Thyroid gland (tissue), 4 donors: ENCODE measurements around the gene RGL3.

ENCODE experiments used
- CTCF ChIP-seq, 6 experiments: fragments of 200-600 bp in 3 of 6; fragments of 450-650 bp in 3 of 6; sonication (generic) in 3 of 6; IDR thresholded peaks; one replicate each; pipeline ENCODE4 v1.5.1; 2016 to 2019; ENCODE audit warnings: antibody characterized with exemption in 6 of 6, mild to moderate bottlenecking in 2 of 6, inconsistent platforms in 1 of 6, moderate library complexity in 1 of 6
- POLR2A ChIP-seq, 2 donors: fragments of 450-650 bp; IDR thresholded peaks; one replicate each; pipeline ENCODE4 v1.6.1; 2017; ENCODE audit warnings: antibody characterized with exemption in 2 of 2, mild to moderate bottlenecking in 2 of 2, moderate library complexity in 1 of 2

- TF ChIP-seq CTCF (IDR thresholded peaks at IDR 0.05) (no peak), POLR2A (IDR thresholded peaks at IDR 0.05) (no peak)
These were observed 38.0 kb upstream of the RGL3 start for GRCh38 chr19:11457115-11457514.
